Spleen (tissue), 3 donors: Measurements from ENCODE around the gene PLA2G4B.

Experiments used
- POLR2A ChIP-seq, 3 donors: fragments of 450-650 bp; IDR thresholded peaks; one replicate each; pipeline ENCODE4 v1.5.1; 2017; ENCODE audit warnings: antibody characterized with exemption in 3 of 3, mild to moderate bottlenecking in 1 of 3
- POLR2AphosphoS5 ChIP-seq, 3 donors: sonication (generic); formaldehyde crosslinking; IDR thresholded peaks; one replicate each; pipeline ENCODE4 v1.5.1; 2017; ENCODE audit warnings: antibody characterized with exemption in 3 of 3

GRCh38 chr15:41881086-41881485, 42.4 kb downstream of the PLA2G4B start:
- TF ChIP-seq POLR2AphosphoS5 (IDR thresholded peaks at IDR 0.05), result no peak
- no peak for TF ChIP-seq POLR2A (IDR thresholded peaks at IDR 0.05)
